GM12891 (cell line): Measurements from ENCODE around the gene MFNG.

Experiments
- PAX5 ChIP-seq: IDR thresholded peaks from 2 replicates; pipeline ENCODE4 v1.6.1; 2011; ENCODE audit warnings: low read length, moderate library complexity, mild to moderate bottlenecking; ENCODE audit not compliant: insufficient read depth, severe bottlenecking
- POLR2A ChIP-seq: IDR thresholded peaks from 2 replicates; pipeline ENCODE4 v1.6.1; 2011; ENCODE audit warnings: low read depth, low read length, control low read depth
- POLR2AphosphoS5 ChIP-seq: IDR thresholded peaks from 2 replicates; pipeline ENCODE4 v1.6.1; 2011; ENCODE audit warnings: low read depth, low read length, control low read depth
- POU2F2 ChIP-seq: IDR thresholded peaks from 2 replicates; pipeline ENCODE4 v1.6.1; 2011; ENCODE audit warnings: low read depth, mild to moderate bottlenecking, control low read depth, low read length, moderate library complexity
- SPI1 ChIP-seq: IDR thresholded peaks from 2 replicates; pipeline ENCODE4 v1.6.1; 2011; ENCODE audit warnings: low read depth, low read length, control low read depth
- TAF1 ChIP-seq: IDR thresholded peaks from 2 replicates; pipeline ENCODE4 v1.6.1; 2011; ENCODE audit warnings: low read depth, low read length, control low read depth

DNA sequence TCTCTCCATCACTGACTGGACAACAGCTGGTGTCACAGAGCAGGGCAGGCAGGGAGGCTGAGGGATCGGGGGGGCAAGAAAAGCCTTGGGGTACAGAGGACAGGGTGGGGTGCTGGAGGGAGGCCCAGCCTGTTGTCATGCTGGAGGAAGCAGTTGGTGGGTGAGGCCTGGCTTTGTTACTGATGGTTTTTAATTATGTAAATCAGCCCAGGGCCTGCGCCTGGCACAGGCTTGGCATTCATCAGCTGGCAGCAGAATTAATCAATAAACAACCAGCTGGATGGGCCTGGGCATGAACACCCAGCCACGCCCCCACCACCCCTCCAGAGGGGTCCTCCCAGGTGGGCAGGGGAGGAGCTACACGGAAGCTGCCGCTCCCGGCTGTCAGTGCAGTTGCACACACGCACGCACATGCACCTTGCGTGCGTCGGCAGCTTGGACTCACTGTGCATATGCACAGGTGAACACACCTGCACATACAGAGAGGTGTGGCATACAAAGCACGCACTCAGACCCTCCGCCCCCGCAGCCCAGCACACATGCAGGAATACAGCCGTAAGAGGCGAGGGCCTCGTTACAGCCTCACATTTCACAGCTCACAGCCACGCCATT is 37.6 kb downstream of the MFNG start:
- TF ChIP-seq POLR2A (no peak), TAF1 (no peak), POLR2AphosphoS5 (no peak), SPI1 (no peak), PAX5 (no peak), POU2F2 (no peak)
